K562 (cell line): ENCODE results near the gene MFSD11. TPM values are rescaled to one million over a fixed set of nuclear protein-coding genes. Genes with fewer than 3 reads are reported as not detected.

Source experiments
- ATF1 ChIP-seq, 2 experiments: fragments of 450-650 bp in 1 of 2; IDR thresholded peaks; 2 replicates each; pipeline ENCODE4 v1.6.1; 2016; ENCODE audit warnings: missing compliant biosample characterization in 1 of 2, missing genetic modification characterization in 1 of 2
- BACH1 ChIP-seq: fragments of 200-800 bp; sonication (Bioruptor generic); IDR thresholded peaks from 2 replicates; pipeline ENCODE4 v1.6.1; 2016; ENCODE audit warnings: missing genetic modification characterization, missing compliant biosample characterization
- BDP1 ChIP-seq: IDR thresholded peaks from 3 replicates; pipeline ENCODE4 v1.6.1; 2011; ENCODE audit not compliant: insufficient read length, insufficient read depth
- BRF1 ChIP-seq: IDR thresholded peaks from 3 replicates; pipeline ENCODE4 v1.6.1; 2011; ENCODE audit warnings: borderline replicate concordance, mild to moderate bottlenecking; ENCODE audit not compliant: insufficient read length; ENCODE audit errors: extremely low read depth
- CCAR2 ChIP-seq: fragments of 200-400 bp; formaldehyde crosslinking; IDR thresholded peaks from 2 replicates; pipeline ENCODE4 v1.6.1; 2017; ENCODE audit warnings: mild to moderate bottlenecking, low read depth, low read length
- COPS2 ChIP-seq: fragments of 450-650 bp; conservative IDR thresholded peaks from 2 replicates; pipeline ENCODE4 v1.6.1; 2016; ENCODE audit warnings: mild to moderate bottlenecking, moderate library complexity
- DPF2 ChIP-seq: fragments of 450-650 bp; IDR thresholded peaks from 2 replicates; pipeline ENCODE4 v1.6.1; 2016
- JUN ChIP-seq, 2 experiments: sonication (generic) in 1 of 2; formaldehyde crosslinking in 1 of 2; IDR thresholded peaks; 2 replicates each; pipeline versions ENCODE4 v1.6.1 to v1.8.0; 2012 to 2022; ENCODE audit warnings: borderline replicate concordance in 2 of 2, mild to moderate bottlenecking in 2 of 2, improper control_type of control experiment in 1 of 2, low read depth in 1 of 2, low read length in 1 of 2, missing genetic modification reagents in 1 of 2
- MAX ChIP-seq: sonication (generic); formaldehyde crosslinking; IDR thresholded peaks from 2 replicates; pipeline ENCODE4 v1.9.0; 2022; ENCODE audit warnings: mild to moderate bottlenecking, missing genetic modification reagents
- MTF1 ChIP-seq: fragments of 250-450 bp; sonication (Bioruptor Pico); IDR thresholded peaks from 2 replicates; pipeline ENCODE4 v1.9.0; 2021; ENCODE audit warnings: moderate library complexity, mild to moderate bottlenecking, inconsistent platforms, borderline replicate concordance
- SLC30A9 ChIP-seq: fragments of 250-450 bp; sonication (Bioruptor Pico); IDR thresholded peaks from 2 replicates; pipeline ENCODE4 v1.8.0; 2022; ENCODE audit warnings: mild to moderate bottlenecking, moderate library complexity
- ZNF76 ChIP-seq: fragments of 250-450 bp; sonication (Bioruptor Pico); IDR thresholded peaks from 2 replicates; pipeline ENCODE4 v1.4.0; 2020; ENCODE audit warnings: mild to moderate bottlenecking, moderate library complexity, borderline replicate concordance
- polyA plus RNA-seq, 8 experiments: library from polyadenylated mRNA; depleted of rRNA in 4 of 8; stranded (reverse) in 5 of 8; unstranded in 3 of 8; fragments of >200 nt; fragmentation: Nextera tagmentation in 2 of 8; fragmentation: Illumina TruSeq in 1 of 8; extraction: Ambion mirVana in 2 of 8; extraction: Trizol in 1 of 8; gene quantifications; 2 replicates each; pipeline versions ENCODE4 v1.2.1 to v1.2.3, GENCODE V29; 2011 to 2014; ENCODE audit warnings: inconsistent platforms in 1 of 8, missing spikeins in 1 of 8
- total RNA-seq, 7 experiments: library from RNA; depleted of rRNA in 6 of 7; stranded (reverse); fragments of >200 nt in 6 of 7; fragmentation: Illumina TruSeq in 2 of 7; extraction: Trizol in 2 of 7; gene quantifications; 2 replicates each; pipeline versions ENCODE4 v1.2.1 to v1.2.3, GENCODE V29; 2011 to 2021; ENCODE audit warnings: low replicate concordance in 1 of 7
- TF ChIP-seq, protein P1 (sequence below): fragments of 250-450 bp; sonication (Bioruptor Pico); IDR thresholded peaks from 2 replicates; pipeline ENCODE4 v1.8.0; 2021; ENCODE audit warnings: borderline replicate concordance, mild to moderate bottlenecking, moderate library complexity; ENCODE audit not compliant: poor library complexity, severe bottlenecking
- TF ChIP-seq, protein P2 (sequence below): fragments of 250-450 bp; sonication (Bioruptor Pico); IDR thresholded peaks from 2 replicates; pipeline ENCODE4 v1.9.0; 2021; ENCODE audit warnings: mild to moderate bottlenecking, inconsistent platforms
- TF ChIP-seq, protein P3 (sequence below): fragments of 450-650 bp; IDR thresholded peaks from 2 replicates; pipeline ENCODE4 v1.7.1; 2018; ENCODE audit warnings: mild to moderate bottlenecking, low read depth; ENCODE audit not compliant: partially characterized antibody
- TF ChIP-seq, protein P4 (sequence below), 2 experiments: IDR thresholded peaks; 2 replicates each; pipeline ENCODE4 v1.6.1; 2011; ENCODE audit warnings: borderline replicate concordance in 1 of 2, control low read depth in 1 of 2, low read depth in 1 of 2, low read length in 1 of 2, mild to moderate bottlenecking in 1 of 2, mixed read lengths in 1 of 2, moderate library complexity in 1 of 2; ENCODE audit not compliant: insufficient read depth in 1 of 2, insufficient read length in 1 of 2, poor library complexity in 1 of 2, severe bottlenecking in 1 of 2; ENCODE audit errors: extremely low read depth in 1 of 2

MFSD11 gene
- total and polyA plus RNA-seq, 9 of the 15 experiments (the other 6 are each of a cell fraction or from before 2014, with no cell fraction given): 14.4 to 24.5 (median 19.9) TPM

DNA sequence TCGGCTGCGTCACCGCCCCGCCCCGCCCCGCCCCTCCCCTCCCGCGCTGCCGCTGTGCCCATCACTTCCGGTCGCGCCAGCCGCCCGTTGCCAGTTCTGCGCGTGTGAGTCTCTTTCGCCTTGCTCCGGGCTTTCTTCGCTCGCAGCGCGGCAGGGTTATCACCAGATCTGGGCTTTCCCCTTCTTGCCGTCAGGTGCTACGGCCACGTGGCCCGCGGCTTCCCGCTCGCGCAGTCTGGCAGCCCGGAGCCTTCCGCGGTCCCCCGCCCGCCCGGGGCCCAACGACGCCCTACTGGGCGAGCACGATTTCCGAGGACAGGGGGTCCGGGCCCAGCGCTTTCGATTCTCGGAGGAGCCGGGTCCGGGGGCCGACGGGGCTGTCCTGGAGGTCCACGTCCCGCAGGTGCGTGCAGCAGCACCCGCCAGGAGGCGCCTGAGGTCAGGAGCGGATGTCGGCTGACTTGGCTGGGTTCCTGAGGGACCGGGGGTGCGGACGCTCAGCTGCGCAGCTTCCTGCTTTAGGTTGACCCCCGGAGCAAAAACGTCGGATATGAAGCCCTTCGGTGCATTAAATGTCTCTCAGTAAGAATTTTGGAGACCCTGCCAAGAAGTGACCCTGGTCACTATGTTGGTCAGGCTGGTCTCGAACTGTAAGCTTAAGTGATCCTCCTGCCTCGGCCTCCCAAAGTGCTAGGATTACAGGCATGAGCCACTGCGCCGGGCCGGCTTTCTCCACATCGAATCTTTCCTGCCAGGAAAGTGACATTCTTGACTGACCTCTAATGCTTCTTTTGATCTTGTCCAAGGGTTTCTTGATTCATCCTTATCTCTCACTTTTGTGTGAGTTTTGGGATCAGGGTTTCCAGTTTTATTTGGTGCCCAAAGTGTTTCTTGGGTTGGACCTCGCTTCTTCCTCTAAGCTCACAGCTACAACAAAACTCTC lies 10.9 kb upstream of the MFSD11 start, which contains the start of gene METTL23 (continued):
- TF ChIP-seq ATF1 (CRISPR knock-in tag; IDR thresholded peaks at IDR 0.05): no peak
- peak; percentile 60 for TF ChIP-seq ATF1 (tag; IDR thresholded peaks at IDR 0.05)
- no peak for TF ChIP-seq MTF1 (CRISPR knock-in tag)
- TF ChIP-seq, protein P1, sequence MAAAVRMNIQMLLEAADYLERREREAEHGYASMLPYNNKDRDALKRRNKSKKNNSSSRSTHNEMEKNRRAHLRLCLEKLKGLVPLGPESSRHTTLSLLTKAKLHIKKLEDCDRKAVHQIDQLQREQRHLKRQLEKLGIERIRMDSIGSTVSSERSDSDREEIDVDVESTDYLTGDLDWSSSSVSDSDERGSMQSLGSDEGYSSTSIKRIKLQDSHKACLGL: peak; percentile 63
- no peak for TF ChIP-seq BACH1 (tag)
- no peak for TF ChIP-seq COPS2
- TF ChIP-seq MAX (CRISPR knock-in tag): peak; percentile 93
- no peak for TF ChIP-seq ZNF76
- TF ChIP-seq DPF2: 0 out of 2 replicates have a peak, but pooled peaks have one; percentile 46
- TF ChIP-seq, protein P2, sequence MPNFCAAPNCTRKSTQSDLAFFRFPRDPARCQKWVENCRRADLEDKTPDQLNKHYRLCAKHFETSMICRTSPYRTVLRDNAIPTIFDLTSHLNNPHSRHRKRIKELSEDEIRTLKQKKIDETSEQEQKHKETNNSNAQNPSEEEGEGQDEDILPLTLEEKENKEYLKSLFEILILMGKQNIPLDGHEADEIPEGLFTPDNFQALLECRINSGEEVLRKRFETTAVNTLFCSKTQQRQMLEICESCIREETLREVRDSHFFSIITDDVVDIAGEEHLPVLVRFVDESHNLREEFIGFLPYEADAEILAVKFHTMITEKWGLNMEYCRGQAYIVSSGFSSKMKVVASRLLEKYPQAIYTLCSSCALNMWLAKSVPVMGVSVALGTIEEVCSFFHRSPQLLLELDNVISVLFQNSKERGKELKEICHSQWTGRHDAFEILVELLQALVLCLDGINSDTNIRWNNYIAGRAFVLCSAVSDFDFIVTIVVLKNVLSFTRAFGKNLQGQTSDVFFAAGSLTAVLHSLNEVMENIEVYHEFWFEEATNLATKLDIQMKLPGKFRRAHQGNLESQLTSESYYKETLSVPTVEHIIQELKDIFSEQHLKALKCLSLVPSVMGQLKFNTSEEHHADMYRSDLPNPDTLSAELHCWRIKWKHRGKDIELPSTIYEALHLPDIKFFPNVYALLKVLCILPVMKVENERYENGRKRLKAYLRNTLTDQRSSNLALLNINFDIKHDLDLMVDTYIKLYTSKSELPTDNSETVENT (CRISPR knock-in tag): no peak
- TF ChIP-seq, protein P3, sequence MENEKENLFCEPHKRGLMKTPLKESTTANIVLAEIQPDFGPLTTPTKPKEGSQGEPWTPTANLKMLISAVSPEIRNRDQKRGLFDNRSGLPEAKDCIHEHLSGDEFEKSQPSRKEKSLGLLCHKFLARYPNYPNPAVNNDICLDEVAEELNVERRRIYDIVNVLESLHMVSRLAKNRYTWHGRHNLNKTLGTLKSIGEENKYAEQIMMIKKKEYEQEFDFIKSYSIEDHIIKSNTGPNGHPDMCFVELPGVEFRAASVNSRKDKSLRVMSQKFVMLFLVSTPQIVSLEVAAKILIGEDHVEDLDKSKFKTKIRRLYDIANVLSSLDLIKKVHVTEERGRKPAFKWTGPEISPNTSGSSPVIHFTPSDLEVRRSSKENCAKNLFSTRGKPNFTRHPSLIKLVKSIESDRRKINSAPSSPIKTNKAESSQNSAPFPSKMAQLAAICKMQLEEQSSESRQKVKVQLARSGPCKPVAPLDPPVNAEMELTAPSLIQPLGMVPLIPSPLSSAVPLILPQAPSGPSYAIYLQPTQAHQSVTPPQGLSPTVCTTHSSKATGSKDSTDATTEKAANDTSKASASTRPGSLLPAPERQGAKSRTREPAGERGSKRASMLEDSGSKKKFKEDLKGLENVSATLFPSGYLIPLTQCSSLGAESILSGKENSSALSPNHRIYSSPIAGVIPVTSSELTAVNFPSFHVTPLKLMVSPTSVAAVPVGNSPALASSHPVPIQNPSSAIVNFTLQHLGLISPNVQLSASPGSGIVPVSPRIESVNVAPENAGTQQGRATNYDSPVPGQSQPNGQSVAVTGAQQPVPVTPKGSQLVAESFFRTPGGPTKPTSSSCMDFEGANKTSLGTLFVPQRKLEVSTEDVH: peak; percentile 57
- TF ChIP-seq BRF1: no peak
- no peak for TF ChIP-seq BDP1
- TF ChIP-seq CCAR2: no peak
- TF ChIP-seq SLC30A9 (CRISPR knock-in tag): no peak
- TF ChIP-seq JUN (IDR thresholded peaks at IDR 0.05; ENCODE audit: borderline replicate concordance, low read depth, low read length): no peak; the same call in 1 of the 2 replicates
- peak; percentile 87; the same call in 1 of the 2 replicates for TF ChIP-seq JUN (CRISPR knock-in tag; IDR thresholded peaks at IDR 0.05; ENCODE audit: borderline replicate concordance)
- TF ChIP-seq, protein P4, sequence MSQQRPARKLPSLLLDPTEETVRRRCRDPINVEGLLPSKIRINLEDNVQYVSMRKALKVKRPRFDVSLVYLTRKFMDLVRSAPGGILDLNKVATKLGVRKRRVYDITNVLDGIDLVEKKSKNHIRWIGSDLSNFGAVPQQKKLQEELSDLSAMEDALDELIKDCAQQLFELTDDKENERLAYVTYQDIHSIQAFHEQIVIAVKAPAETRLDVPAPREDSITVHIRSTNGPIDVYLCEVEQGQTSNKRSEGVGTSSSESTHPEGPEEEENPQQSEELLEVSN (IDR thresholded peaks at IDR 0.05; ENCODE audit: borderline replicate concordance in 1 of 2, extremely low read depth in 1 of 2, insufficient read depth in 1 of 2, insufficient read length in 1 of 2, low read depth in 1 of 2, low read length in 1 of 2, poor library complexity in 1 of 2, severe bottlenecking in 1 of 2): peak; percentile 91 to 97
